Subcutaneous adipose tissue (tissue), 4 donors: Measurements from ENCODE around the gene TTC31. TPM values are rescaled to one million over a fixed set of nuclear protein-coding genes. Genes with fewer than 3 reads are reported as not detected.

Experiments
- CTCF ChIP-seq: fragments of 450-650 bp; IDR thresholded peaks from one replicate; pipeline ENCODE4 v1.5.1; 2016; ENCODE audit warnings: low read depth, mild to moderate bottlenecking, control low read depth, antibody characterized with exemption, moderate library complexity
- total RNA-seq, 4 donors: library from RNA; depleted of rRNA; stranded (reverse); fragments of >200 nt; gene quantifications; one replicate each; pipeline ENCODE4 v1.1.0, GENCODE V29; 2016

The TTC31 gene
- total RNA-seq, 4 donors from 2014 or later: 13.0 to 34.9 (median 25.5) TPM

DNA sequence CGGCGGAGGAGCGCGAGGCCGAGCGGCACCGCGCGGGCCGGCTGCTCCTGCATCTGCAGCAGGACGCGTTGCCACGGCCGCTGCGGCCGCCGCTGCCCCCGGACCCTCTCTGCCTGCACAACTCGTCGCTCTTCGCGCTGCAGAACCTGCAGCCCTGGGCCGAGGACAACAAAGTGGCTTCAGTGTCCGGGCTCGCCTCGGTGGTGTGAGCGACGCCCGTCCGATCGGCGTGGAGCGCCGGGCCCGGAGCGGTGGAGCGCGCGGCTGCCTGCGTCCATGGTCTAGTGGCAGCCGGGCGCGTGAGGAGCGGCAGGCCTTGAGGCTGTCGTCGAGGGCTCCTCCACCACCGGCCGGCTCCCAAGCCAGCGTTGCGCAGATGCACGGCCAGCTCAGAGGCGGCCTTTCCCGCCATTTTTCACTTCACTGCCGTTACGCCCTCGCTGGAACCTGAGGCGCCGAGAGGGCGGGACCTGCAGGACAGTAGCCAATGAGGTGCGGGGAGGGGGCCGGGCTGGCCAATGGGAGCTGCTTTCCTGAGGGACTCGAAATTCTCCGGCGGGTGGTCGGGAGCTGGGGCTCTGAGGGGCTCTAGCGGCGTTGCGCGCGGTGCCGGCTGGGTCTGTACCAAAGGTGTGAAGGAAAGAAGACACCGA is 33.2 kb downstream of the TTC31 start:
- TF ChIP-seq CTCF: no peak

DNA sequence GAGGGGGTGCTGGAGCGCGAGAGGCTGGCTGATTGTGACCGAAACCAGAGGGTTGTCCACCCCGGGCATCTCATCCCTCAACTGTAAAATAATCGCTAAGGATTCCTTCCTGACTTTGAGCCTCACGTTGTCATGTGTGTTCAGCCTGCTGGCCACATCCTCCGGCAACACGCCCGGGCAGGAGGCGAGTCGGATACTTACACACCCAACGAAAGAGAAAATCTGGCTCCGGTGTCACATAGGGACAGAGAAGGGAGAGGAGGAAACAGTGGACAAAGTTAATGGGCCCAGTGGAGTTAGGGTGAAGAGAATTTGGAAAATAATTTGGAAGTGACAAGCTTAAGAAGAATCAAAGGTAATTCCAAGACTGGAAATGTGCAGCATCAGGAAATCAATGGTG is 33.8 kb downstream of the TTC31 start:
- TF ChIP-seq CTCF: no peak

DNA sequence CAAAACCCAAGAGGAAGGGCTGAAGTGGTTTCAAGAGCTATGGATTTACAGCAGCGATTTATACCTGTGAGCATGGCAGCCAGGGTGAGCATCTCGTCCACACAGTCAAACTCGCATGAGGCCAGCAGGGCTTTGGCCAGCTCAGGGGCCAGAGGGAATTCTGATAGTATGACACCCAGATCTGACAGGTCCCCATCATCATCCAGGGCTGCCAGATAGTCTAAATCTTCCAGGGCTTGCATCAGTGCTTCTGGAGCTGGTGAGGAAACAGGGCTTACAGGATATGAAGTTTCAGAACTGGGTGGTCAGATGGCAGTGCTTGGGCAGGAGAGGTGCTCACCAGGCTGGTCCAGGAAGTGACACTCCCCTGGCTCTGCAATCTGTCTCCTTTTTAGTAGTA is 39.6 kb downstream of the TTC31 start:
- TF ChIP-seq CTCF: no peak

DNA sequence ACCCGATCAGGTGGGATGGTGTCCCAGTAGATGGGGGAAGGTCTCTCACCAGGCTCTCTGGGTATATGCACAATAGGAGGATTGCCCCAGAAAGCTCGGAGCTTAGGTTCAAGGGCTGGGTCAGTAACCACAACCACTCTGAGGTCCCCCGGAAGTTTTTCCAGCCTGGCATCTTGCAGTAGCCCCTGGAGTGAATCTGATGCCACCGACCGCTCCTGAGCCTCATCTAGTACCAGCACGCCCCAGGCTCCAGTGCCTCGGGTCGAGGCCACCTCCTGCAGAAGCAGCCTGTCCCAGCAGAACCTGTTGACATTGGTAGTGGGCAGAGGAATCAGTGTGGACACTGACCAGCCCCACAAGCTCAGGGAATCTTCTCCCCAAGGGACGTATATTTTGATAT is 41.1 kb downstream of the TTC31 start:
- no peak for TF ChIP-seq CTCF

- TF ChIP-seq CTCF: no peak
Observed at GRCh38 chr2:74524955-74525716, 42.3 kb downstream of the TTC31 start.

DNA sequence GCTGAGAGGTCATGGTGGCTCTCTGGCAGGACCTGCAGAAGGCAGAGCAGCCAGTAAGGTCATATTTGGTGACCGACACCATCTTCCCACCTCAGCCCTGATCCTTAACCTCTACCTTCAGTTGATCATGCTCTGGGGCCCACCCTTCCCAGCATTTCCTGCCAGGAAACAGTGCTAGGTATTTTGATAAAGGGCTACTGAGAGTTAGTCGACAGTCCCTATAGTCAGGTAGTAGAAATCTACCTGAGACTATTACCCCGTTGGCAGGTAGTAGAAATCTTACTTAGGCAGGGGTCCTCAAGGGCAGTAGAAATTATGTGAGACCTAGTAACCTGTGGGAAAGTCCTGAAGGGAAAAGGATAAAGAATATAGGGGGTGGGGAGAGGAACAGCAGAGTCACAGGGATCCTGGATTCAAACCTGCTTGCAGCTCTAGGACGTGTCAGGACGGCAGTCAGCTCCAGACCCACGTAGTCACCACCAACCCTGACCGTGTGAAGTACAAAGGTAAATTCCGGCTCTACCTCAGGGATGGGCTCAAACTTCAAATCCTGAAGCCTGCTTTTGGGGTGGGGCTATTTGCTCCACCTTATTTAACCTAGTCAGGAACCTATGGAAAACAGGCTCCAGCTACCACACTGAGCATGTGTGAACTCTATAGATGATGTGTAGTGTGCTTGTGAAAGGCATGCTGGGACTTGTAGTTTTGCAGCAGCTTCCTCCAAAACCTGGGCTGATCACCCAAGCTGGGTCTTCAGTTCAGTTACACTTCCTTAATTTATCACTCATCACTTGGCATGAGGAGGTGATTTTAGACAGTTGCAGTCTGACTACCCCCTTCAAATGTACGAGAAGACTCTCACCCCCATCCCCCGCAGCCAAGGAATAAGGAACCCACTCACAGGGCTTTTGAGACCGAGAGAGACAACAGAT is 43.1 kb downstream of the TTC31 start, which contains the start of gene DQX1:
TSS of gene DQX1 (minus strand) at position 515 of the 932 bp plus-strand sequence. CDS start at position 13, 502 bp downstream.
- TF ChIP-seq CTCF: no peak
